Measurements from ENCODE around the gene RNF123. TPM values are rescaled to one million over a fixed set of nuclear protein-coding genes. Genes with fewer than 3 reads are reported as not detected.
A peak's percentile ranks its signal among the peaks of the same experiment; 100 is the strongest.

The RNF123 gene
- total RNA-seq, 1 donor, result 19.4 TPM

DNA sequence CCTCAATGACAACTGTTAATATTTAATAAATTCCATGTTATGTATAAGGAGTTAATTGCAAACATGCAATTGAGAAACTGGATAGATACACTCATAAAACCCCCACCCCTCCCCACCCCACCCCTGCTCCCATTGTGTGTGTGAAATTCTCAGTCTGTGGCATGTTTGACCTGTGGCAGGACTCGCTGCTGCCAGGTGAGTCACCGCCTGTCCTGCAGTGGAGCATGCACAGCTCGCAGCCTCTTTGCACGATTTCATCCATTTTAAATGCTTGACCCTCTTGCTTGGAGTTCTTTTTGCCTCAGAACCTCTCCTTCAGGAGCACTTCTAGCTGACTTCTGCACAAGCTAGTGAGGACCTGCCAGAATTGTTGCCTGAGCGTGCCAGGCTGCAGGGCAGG, 20.5 kb upstream of the RNF123 start:
- no peak overlapping the region for H3K4me3 ChIP-seq (ENCODE audit: low read depth, low read length)
- TF ChIP-seq, protein P1, sequence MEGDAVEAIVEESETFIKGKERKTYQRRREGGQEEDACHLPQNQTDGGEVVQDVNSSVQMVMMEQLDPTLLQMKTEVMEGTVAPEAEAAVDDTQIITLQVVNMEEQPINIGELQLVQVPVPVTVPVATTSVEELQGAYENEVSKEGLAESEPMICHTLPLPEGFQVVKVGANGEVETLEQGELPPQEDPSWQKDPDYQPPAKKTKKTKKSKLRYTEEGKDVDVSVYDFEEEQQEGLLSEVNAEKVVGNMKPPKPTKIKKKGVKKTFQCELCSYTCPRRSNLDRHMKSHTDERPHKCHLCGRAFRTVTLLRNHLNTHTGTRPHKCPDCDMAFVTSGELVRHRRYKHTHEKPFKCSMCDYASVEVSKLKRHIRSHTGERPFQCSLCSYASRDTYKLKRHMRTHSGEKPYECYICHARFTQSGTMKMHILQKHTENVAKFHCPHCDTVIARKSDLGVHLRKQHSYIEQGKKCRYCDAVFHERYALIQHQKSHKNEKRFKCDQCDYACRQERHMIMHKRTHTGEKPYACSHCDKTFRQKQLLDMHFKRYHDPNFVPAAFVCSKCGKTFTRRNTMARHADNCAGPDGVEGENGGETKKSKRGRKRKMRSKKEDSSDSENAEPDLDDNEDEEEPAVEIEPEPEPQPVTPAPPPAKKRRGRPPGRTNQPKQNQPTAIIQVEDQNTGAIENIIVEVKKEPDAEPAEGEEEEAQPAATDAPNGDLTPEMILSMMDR (IDR thresholded peaks at IDR 0.05; ENCODE audit: insufficient read depth, low read length), result no peak
- DNase-seq (ENCODE audit: low read depth), result peak; percentile 36

DNA sequence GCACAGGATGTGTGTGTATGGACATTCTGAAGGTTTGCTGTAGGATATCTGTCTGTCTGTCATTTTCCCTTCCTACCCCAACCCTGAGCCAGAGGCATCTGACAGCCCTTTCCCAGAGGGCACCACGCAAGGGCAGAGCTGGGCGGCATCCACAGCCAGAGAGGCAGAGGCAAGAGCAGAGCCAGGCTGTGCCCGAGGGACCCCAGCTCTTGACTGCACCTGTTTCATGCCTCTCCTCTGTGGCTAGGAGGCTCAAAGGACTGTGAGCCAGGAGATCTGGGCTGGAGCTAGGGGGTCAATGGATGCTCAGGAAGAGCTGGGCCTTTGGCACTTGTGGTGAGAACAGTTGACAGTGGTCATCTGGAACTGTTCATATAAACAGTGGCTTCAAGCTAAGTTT, 20.0 kb upstream of the RNF123 start:
- TF ChIP-seq, protein P1 (IDR thresholded peaks at IDR 0.05; ENCODE audit: insufficient read depth, low read length), result no peak
- DNase-seq (ENCODE audit: low read depth), result no peak

DNA sequence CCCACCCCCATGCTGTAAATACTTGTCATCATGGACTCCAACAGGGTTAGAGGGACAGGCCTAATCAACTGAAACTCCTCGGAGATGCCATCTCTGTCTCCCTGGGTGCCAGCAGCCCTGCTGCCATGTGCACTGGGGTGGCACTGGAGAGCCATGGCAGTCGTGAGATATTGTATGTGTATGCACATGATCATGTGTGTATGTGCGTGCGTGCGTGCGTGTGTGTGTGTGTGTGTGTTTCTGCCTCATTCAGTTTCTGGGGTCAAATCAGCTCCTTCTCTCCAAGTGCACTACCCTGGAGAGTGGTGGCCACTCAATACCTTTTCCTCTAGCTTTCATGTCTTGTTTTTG, 18.4 kb upstream of the RNF123 start:
- DNase-seq (ENCODE audit: low read depth), result no peak
- H3K4me3 ChIP-seq (ENCODE audit: low read depth, low read length), result no peak overlapping the region
- TF ChIP-seq, protein P1 (IDR thresholded peaks at IDR 0.05; ENCODE audit: insufficient read depth, low read length), result no peak

More for the DNA sequence above, 20.0 kb upstream of the RNF123 start:
- no peak overlapping the region for H3K4me3 ChIP-seq (ENCODE audit: low read depth, low read length)

DNA sequence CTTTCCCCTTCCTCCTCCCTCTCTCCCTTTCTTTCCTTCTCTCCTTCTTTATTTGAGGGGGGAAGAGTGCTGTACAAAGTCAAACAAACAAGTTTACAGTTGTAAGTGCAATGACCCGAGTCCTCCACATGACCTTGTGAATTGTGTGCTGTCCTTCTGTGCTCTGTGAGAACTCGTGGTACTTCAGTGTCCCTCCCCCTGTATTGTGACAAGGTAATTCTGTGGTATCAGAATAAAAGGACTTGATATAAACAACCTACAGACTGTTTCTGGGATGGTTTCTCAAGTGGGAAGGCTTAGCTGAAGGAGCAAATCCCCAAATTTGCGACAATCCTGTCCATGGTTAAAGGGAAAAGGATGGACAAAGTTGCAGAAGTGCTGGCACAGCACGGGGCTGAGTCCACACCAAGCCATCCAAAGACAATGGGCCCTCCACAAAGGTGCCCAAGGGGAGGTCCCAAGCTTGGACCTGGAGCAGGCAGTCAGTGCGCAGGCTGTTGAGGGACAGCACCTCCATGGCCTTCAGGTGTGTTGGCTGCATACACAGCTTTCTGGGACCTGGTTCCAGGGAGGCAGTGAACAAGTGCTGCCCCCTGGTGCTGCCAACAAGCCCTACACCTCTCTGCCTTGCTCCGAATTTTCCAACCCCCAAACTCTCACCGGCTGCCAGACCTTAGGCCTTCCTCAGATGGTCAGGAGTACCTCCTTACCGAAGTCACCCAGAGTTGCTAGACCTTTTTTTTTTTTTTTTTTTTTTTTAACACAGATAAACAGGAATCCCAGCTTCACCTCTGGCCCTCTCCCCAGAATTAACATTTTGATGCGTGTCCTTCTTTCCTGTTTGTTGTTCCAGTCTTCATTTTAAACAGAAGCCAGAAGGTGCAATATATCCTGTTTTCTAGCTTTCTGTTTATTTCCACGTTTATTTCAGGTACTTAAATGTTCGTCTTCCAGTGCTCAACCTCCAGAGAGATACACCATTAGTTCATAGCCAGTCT, 17.8 kb upstream of the RNF123 start:
- DNase-seq (ENCODE audit: low read depth), result peak; percentile 69
- TF ChIP-seq, protein P1 (IDR thresholded peaks at IDR 0.05; ENCODE audit: insufficient read depth, low read length), result peak; percentile 88
- no peak overlapping the region for H3K4me3 ChIP-seq (ENCODE audit: low read depth, low read length)

DNA sequence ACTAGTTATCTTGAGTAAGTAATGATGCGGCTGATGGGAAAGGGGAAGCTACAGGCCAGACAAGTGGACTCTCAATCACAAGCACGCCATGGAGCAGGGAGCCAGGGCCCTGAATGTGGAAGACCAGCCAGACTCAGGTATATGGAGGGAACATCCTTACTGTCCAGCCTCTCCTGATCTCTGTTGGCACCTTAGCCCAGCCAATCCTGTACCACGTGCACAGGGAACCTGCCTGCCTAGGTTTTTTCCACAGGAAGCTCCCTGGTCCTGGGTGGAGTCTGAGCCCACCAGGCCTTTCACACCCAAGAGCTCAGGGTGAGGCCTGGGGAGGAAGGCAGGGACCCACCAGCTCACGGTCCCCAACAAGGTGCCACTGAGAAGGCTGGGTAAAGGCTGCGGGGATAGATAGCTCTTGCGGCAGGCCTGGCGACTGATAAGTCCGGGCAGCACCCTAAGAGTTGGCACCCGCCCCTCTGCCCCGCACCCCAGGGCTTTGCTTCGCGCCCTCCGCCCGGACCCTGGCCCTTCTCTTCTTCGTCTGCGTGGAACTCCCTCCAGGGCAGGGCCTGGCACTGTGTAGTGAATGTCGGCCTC, 16.1 kb upstream of the RNF123 start:
- TF ChIP-seq, protein P1 (IDR thresholded peaks at IDR 0.05; ENCODE audit: insufficient read depth, low read length), result no peak
- peak overlapping the region; percentile 85 for H3K4me3 ChIP-seq (ENCODE audit: low read depth, low read length)
- no peak for DNase-seq (ENCODE audit: low read depth)

DNA sequence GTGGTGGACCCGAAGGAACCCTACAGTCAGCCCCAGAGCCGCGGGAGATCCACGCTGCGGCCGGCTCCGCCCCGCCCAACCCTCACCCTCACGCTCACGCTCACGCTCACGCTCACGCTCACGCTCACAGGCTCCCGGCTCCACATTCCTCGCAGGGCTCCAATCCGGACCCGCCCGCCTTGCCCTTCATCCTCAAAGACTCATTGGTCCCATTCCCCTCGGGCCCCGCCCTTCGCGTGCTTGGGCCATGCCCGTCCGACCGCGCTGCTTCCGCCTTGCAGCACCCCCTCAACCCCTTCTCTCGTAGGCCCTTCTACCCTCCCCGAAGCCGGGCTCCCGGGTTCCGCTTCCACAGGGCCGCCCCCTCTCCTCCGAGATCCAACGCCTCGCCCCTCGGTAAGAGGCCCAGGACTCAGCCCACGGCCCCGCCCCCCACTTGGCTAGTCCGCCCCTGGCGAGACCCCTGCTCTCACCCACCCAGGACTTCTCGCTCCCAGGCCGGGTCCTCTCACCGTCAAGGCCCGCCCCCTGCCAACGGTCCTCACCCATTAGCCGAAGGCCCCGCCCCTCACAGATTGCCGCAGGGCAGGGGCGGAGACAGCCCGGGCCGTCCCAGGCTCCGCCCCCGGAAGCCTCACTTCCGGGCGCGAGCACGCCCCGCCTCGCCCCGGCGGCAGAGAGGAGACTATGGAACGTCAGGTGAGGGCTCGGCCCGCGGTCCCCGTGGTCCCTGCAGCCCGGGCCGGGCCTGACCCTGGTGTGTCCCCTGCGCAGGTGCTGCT, 15.5 kb upstream of the RNF123 start, which contains the start of gene APEH:
TSS of gene APEH (plus strand) at position 637 of the 782 bp plus-strand sequence. CDS start at position 688, 51 bp downstream.
- H3K4me3 ChIP-seq (ENCODE audit: low read depth, low read length), result peak within 1 kb of the TSS; percentile 85
- TF ChIP-seq, protein P1 (IDR thresholded peaks at IDR 0.05; ENCODE audit: insufficient read depth, low read length), result no peak
- peak; percentile 97 for DNase-seq (ENCODE audit: low read depth)
